Hepatocyte (in vitro differentiated cells): ENCODE measurements around the gene TARBP2.

ENCODE experiments used
- EZH2 ChIP-seq: fragments of 200-600 bp; sonication (generic); IDR thresholded peaks from 2 replicates; pipeline ENCODE4 v1.6.1; 2016; ENCODE audit warnings: antibody characterized with exemption, mild to moderate bottlenecking, borderline replicate concordance
- TF ChIP-seq, protein P1 (sequence below): fragments of 200-600 bp; sonication (generic); IDR thresholded peaks from 2 replicates; pipeline ENCODE4 v1.5.1; 2016; ENCODE audit warnings: antibody characterized with exemption, mild to moderate bottlenecking; ENCODE audit not compliant: poor library complexity

GRCh38 chr12:53492830-53493609, 8.1 kb upstream of the TARBP2 start:
- TF ChIP-seq, protein P1, sequence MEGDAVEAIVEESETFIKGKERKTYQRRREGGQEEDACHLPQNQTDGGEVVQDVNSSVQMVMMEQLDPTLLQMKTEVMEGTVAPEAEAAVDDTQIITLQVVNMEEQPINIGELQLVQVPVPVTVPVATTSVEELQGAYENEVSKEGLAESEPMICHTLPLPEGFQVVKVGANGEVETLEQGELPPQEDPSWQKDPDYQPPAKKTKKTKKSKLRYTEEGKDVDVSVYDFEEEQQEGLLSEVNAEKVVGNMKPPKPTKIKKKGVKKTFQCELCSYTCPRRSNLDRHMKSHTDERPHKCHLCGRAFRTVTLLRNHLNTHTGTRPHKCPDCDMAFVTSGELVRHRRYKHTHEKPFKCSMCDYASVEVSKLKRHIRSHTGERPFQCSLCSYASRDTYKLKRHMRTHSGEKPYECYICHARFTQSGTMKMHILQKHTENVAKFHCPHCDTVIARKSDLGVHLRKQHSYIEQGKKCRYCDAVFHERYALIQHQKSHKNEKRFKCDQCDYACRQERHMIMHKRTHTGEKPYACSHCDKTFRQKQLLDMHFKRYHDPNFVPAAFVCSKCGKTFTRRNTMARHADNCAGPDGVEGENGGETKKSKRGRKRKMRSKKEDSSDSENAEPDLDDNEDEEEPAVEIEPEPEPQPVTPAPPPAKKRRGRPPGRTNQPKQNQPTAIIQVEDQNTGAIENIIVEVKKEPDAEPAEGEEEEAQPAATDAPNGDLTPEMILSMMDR = peak; percentile 5
- TF ChIP-seq EZH2 = no peak
